Stimulated activated CD4-positive, alpha-beta T cell treated with anti-CD3 and anti-CD28 coated beads, Interleukin-2, amount 100 ng/mL, for 4 hours (primary cell): ENCODE data around the gene KRT222.

ENCODE experiments used
- DNase-seq: peaks from one replicate; pipeline ENCODE4 v3.0.0-alpha.2; 2020; ENCODE audit warnings: low read depth

KRT222 gene

DNA sequence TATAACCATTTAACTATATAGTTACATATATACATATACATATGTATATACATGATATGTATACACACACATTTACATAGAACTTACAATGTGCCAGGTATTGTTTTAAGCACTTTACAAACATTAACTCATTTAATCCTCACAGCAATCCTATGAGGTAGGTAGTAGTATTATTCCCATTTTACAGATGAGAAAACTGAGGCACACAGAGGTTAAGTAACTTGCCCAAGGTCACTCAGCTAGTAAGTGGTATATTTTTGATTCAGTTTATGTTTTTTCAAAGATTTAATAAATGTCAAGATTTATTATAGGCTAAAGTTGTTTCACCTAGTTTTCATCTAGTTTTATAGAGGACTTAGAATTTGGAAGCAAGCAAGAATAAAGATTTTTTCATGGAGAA is 6.6 kb downstream of the KRT222 start:
- DNase-seq = no peak

- no peak for DNase-seq
These were observed 13.0 kb downstream of the KRT222 start for GRCh38 chr17:40651939-40652338.

- DNase-seq = no peak
These were observed 16.5 kb downstream of the KRT222 start for GRCh38 chr17:40648384-40648968.

DNA sequence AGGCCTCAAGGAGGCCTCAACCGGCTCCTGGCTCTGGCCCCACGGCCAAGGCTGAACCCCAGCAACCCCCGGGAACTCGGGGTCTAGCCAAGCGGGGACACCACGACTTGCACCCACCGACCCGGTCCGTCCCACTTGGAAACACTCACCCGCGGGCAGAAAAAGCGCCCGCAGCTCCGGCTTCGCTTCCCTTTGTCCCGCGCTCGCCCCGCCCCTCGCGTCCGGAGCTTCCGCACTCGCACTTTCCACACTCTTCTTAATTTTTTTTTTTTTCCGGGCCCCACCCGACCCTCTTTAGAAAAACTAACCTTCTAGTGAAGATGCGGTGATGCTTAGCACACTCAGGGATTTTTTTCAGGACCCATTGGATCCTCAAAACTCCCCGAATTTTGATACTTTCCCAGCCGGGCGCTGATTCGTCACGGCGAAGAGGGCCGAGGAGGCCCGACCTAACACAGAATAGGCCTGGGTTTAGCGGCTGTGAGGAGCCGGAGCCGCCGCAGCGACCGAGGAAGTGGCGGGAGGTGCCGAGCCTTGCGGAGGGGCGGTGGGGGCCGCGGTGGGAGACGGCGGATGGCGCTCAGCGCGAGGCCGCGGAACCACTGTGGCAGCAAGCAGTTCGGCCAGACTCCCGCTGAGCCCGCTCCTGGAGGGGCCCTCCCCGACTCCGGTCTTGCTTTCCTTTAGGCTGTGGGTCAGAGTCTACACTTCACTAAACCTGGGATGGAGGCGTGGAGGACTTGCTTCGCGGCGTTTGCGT is 17.2 kb downstream of the KRT222 start, which contains the start of gene SMARCE1:
Gene SMARCE1, minus strand, starts transcription at position 195 of the 760 bp plus-strand sequence. CDS start 2,016 bp downstream, outside the sequence.
- DNase-seq = peak; percentile 41

GRCh38 chr17:40646791-40647623 is 18.0 kb downstream of the KRT222 start:
- no peak for DNase-seq

DNA sequence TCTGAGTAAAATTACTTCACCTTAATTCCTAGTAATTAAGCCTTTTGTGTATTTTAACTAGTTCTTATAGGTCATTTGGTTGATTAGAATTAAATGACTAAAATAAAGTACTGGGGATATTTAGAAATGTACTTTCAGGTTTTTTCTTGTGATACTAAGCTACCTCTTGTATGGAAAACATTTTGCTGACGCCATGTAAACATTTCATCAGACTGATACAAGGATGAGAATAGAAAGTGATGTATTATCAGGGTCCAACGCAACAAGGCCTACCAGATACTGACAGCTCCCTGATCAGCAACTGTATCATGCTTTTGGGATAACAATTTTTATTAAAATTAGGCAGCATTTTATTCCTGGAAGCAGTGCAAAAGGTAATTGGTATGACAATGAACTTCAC is 19.0 kb downstream of the KRT222 start:
- DNase-seq = no peak

DNA sequence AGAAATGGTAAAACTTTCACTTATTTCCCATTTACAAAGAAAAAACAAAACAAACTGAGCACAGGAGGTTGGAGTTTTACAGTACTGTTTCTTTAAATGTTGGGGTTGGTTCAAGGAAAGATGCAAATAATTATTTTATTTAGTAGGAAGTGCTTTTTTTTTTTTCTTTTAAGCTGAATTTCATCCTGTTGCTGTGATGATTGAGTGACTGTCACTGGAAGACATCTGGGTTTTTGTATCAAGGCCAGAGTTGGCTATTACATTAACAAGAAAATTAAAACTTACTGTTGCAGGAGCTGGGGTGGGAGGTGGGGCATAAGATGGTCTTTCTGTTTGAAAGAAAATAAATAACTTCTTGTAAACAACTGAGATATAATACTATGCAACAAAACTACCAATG is 19.7 kb downstream of the KRT222 start:
- no peak for DNase-seq

- DNase-seq = no peak
These were observed 27.0 kb downstream of the KRT222 start for GRCh38 chr17:40637931-40638330.

- DNase-seq = no peak
These were observed 31.1 kb downstream of the KRT222 start for GRCh38 chr17:40633871-40634270.

GRCh38 chr17:40632216-40632615 is 32.8 kb downstream of the KRT222 start:
- no peak for DNase-seq

DNA sequence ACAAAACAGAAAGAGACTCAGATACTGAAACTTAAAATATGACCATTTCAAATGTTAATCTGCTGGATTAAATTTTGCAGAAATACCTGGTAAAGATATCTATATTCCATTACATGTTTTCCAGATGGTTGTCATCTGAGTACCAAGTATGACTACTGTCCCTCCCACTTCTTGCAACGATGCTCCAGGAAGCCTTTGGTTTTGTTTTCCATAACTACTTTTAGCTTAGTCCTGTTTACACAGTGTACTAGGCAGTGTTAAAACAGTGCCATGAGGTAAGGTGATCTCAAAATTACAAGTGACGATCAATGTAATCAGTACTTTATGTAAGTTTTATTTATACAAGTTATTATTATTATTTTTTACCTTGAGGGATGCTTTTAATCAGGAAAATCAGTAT is 35.1 kb downstream of the KRT222 start:
- no peak for DNase-seq

DNA sequence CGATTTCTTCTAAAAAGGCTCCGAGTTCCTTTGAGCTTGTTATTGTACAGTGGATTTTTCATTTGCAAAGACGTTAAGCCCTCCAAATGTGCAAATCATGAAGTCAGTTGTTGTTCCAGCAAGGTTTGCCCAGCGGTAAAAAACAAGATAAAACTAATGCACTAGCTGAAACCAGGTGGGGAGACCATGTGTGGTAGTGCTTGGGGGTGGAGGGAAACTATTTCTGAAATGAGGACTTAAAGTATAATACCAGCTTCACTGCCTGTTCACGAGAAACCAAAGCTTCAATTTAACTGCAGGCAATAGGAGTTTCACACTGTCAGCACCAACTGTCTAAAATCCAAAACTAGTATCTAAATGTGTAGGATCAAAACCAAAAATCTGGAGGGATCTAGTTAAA is 39.7 kb downstream of the KRT222 start:
- DNase-seq = no peak

DNA sequence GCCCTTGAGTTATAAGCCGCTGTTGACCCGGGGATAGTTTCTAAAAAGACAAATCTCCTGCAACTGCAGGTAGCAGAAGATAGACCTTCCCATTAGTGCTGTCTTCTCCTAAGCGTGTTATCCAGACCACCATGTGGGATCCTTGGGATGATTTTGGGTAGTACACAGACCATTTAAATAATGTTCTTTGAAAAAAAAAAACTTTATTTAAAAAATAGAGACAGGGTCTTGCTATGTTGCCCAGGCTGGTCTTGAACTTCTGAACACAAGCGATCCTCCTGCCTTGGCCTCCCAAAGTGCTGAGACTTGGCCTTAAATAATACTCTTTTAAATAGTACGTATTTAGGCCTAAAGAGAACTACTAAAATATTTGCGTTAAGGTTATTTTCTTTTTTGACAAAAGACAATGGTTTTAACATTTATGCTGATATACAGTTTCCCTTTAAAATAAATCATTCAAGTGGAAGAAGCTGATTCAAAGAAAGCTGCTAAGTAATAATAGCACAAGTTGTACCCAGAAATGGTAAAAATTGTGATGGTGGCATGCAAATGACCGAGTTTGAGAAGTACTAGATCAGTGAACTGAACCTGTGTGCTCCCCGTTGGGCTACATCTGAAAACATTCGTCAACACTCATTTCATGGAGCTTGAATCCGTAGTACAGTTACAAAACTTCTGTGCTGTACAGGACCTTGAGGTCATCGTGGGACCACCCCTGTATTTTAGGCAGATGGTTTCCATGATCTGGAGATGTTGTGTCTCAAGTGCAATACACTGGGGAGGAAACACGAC is 41.4 kb downstream of the KRT222 start:
- DNase-seq = no peak

DNA sequence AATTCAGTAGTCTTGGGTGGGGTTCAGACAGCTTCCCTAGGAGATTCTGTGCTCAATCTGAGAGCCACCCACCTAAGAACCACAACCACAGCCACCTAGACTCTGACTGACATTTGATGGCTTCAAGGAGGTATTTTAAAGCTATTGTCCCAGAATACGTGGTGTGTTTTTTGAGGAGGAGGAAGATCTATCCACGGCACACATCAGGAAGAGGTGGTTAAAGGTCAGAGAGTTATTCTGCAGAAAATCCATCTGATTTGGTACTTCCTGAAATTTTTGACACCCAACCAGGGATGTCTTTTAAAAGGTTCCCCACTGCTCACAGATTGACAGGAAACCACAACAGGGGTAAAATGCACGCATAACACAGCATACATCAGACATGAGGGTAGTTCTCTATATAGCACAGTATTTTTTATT is 42.5 kb downstream of the KRT222 start:
- no peak for DNase-seq

- no peak for DNase-seq
These were observed 43.4 kb downstream of the KRT222 start for GRCh38 chr17:40621578-40621977.

GRCh38 chr17:40621019-40621418 is 44.0 kb downstream of the KRT222 start:
- no peak for DNase-seq

DNA sequence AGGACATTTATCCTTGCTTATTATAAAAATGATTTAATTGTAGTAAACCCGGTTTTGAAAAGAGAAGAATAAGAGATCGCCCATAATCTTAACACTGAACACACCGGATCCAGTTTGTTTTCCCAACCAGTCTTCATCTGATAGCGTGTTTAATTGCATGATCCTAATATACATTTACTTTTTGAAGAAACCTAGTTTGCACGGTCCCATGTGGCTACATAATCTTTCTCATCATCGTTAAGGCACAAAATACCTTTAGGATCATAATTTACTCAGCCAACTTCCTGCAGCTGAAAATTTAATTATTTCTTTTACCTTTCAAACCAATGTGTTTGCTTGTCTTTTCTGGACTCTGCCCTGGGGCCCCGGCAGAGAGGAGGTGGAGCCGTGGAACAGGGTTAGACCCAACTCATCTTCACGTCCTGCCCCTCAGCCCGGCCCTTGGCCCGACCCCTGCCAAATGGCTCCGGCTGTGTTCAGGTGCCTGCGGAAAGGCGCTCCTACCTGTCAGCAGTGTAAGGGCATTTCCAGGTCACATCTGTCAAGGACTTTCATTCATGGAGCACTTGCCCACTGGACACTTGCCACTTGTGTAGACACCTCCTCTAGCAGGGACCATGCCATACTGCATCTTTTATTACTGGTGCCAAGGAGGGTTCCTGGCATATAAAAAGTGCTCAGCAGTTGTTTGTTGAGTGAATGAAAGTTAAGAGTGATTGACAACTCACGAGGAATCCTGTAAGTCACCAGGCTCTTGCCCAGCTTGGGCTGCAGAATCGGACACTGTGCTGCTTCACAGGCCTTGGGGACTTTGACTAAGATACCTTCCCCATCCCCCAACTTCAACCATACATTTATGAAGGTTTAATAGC is 46.0 kb downstream of the KRT222 start:
- DNase-seq = no peak

DNA sequence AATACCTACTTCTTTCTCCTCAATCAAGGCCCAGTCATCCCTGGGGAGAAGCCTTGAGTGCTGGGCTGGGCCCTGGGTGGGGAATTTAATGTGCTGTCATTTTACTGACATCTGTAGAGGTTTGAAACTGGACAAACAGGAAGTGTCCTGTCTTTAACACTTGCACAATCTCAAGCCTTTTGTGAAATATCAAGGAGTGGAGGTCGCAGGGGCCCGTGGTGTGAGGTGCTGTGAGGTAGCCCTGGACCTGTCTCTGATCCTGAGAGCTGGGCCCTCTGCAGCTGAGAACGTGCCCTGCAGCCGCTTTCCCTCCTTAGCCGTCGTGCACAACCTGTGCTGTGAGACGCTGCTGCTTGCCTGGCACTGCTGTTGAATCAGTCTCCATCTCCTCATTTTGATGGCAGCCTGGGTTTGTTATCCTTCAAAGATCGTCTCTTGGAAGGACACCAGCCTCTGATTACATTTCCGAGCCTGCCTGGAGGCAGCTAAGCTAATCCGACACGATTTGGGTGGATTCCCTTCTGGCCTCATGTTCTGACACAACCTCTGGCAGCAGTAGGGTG is 47.2 kb downstream of the KRT222 start:
- DNase-seq = no peak

- DNase-seq = no peak
These were observed 48.4 kb downstream of the KRT222 start for GRCh38 chr17:40616592-40616991.

DNA sequence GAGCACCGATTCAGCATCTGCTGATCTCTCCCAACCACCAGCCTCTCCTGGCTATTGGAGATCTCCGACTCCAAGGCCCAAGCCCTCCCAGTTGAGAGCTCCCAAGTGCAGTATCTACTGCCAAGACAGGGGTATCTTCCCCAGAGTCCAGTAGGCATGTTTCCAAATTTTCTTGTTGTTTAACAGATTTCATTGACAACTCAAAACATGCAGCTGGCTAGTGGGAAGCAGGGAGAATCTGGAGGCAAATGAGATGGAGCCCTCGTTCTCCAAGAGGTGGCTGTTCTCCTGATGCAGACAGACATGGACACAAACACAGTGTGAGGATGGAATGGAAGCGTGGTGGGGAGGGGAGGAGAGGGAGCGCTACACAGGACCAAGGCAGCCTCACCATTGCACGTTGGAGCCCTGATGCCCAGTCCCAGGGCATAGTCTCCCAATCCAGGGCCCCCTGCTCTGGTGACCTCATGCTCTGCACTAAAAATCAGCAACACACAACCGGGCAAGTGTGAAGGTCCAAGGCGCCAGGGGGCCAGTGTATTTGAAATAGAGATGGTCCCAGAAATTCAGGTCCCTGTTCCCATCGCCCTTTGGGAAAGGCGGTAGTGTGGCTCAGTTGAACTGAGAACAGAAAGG is 49.0 kb downstream of the KRT222 start:
- no peak for DNase-seq
